GM12801 (cell line): Measurements from ENCODE around the gene TSPAN14.

Source experiments
- TF ChIP-seq, protein P1 (sequence below): IDR thresholded peaks from one replicate; pipeline ENCODE4 v1.5.1; 2011; ENCODE audit warnings: control low read depth; ENCODE audit not compliant: insufficient read length; ENCODE audit errors: extremely low read depth

The TSPAN14 gene

DNA sequence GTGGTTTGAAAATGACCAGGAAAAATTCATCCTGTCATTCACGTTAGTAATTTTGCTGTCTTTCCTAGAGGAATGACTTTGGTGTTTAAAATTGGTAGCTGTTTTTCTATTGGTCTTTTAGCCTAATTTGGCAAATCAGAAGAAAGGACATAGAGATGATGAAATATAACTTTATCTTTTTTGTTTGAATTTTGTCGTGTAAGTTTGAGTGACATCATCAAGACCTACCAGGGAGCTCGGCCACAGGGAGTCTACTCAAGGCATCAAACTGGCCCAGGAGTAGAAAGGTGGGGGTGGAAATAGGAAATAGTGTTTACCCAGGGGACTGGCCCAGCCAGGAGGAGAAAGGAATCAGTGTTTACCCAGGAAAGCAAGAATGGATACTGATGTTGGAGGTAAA lies 21.0 kb upstream of the TSPAN14 start:
- TF ChIP-seq, protein P1, sequence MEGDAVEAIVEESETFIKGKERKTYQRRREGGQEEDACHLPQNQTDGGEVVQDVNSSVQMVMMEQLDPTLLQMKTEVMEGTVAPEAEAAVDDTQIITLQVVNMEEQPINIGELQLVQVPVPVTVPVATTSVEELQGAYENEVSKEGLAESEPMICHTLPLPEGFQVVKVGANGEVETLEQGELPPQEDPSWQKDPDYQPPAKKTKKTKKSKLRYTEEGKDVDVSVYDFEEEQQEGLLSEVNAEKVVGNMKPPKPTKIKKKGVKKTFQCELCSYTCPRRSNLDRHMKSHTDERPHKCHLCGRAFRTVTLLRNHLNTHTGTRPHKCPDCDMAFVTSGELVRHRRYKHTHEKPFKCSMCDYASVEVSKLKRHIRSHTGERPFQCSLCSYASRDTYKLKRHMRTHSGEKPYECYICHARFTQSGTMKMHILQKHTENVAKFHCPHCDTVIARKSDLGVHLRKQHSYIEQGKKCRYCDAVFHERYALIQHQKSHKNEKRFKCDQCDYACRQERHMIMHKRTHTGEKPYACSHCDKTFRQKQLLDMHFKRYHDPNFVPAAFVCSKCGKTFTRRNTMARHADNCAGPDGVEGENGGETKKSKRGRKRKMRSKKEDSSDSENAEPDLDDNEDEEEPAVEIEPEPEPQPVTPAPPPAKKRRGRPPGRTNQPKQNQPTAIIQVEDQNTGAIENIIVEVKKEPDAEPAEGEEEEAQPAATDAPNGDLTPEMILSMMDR, result no peak

- TF ChIP-seq, protein P1, result no peak
These were observed 17.5 kb upstream of the TSPAN14 start for GRCh38 chr10:80436446-80437098.

GRCh38 chr10:80437227-80437626 lies 16.9 kb upstream of the TSPAN14 start:
- TF ChIP-seq, protein P1, result no peak

GRCh38 chr10:80441831-80442230 lies 12.3 kb upstream of the TSPAN14 start:
- TF ChIP-seq, protein P1, result no peak

DNA sequence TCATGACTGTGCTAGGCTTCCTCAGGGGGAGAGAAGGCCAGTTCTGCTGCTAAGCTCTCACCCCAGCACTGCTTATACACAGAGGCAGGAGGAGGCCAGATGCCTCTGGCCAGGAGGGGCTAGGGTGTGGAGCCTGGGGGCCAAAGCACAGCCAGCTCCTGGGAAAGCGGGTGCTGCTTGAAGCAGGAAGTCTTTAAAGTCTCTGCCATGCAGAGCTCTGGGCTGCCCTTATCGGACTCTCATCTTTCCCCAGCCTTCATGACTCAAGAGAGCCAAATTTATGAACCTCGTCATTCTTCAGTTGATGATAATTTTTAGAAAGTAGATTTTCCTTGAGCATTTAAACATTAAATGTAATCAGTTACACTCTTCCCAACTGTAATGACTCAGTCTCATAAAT lies 11.2 kb upstream of the TSPAN14 start:
- TF ChIP-seq, protein P1, result no peak

GRCh38 chr10:80443531-80443974 lies 10.6 kb upstream of the TSPAN14 start:
- TF ChIP-seq, protein P1, result no peak

GRCh38 chr10:80444124-80444523 lies 10.0 kb upstream of the TSPAN14 start:
- TF ChIP-seq, protein P1, result no peak
